ENCODE measurements around the gene STXBP3. TPM values are rescaled to one million over a fixed set of nuclear protein-coding genes. Genes with fewer than 3 reads are reported as not detected.
A peak's percentile ranks its signal among the peaks of the same experiment; 100 is the strongest.

Gene STXBP3
- polyA plus RNA-seq, 1 of the 3 experiments (the other 2 are of a cell fraction), result 12.6 TPM

DNA sequence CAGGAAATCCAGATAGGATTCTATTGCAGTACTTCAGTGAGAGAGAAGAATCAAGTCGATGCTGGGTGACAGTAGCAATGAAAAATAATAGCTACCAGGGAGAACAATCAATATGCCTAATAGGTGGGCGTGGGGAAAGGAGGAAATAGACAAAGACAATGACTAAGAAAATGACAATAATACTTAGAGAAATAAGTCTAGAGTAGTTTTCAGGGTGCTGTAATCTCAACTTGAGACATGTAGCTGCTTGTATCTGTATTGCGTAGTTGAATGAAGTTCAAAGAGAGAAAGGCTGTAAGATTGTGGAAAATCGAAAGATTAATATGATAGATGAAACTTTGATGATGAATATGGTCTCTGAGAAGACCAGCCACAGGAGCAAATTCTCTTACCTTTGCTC is 2.6 kb downstream of the STXBP3 start:
- Histone ChIP-seq H3K9ac (no peak overlapping the region), H2AFZ (ENCODE audit: low read depth) (no peak overlapping the region), H3K4me1 (ENCODE audit: control insufficient read depth in 1 of 2, insufficient read depth in 2 of 2, low read depth in 1 of 2, low read length in 1 of 2) (peaks cover 4 to 5% of the 10 kb centered on the region in 2 experiments; a peak in 3 of 4 replicates), H3K79me2 (ENCODE audit: insufficient read depth) (peaks cover 50% of the 10 kb centered on the region), H3K36me3 (replicated peaks in 1 of 2; ENCODE audit: control insufficient read depth in 1 of 2, insufficient read depth in 2 of 2, low read length in 1 of 2) (peaks cover 21 to 35% of the 10 kb centered on the region in 2 experiments), H3K4me2 (0 out of 2 replicates have a peak overlapping the region, but pooled peaks have one; percentile 88), H3K9me3 (no peaks in the 10 kb centered on the region), H4K20me1 (ENCODE audit: insufficient read depth) (peaks cover 16% of the 10 kb centered on the region), H3K27ac (ENCODE audit: low read depth in 2 of 2, low read length in 1 of 2) (no peak overlapping the region), H3K9me2 (no peaks in the 10 kb centered on the region), H3K27me3 (ENCODE audit: insufficient read depth) (no peaks in the 10 kb centered on the region), H3F3A (replicated peaks; ENCODE audit: insufficient read depth) (peaks cover 8% of the 10 kb centered on the region), H3K4me3 (ENCODE audit: low read depth in 2 of 2, low read length in 1 of 2) (no peak overlapping the region)
- DNase-seq, result no peak
- CTCF ChIA-PET, result interaction anchor here (3.0 kb wide), 1 partner anchor 149 kb away, joined by 23 read pairs; no protein-coding TSS in a partner anchor
- WGBS (ENCODE audit: low lambda C conversion rate), result 93% methylated on average over 4 of the region's 4 CpGs
- POLR2A ChIA-PET, result no interaction called here
- TF ChIP-seq ELF1 (IDR thresholded peaks at IDR 0.05), result no peak
- TF ChIP-seq, protein P1, sequence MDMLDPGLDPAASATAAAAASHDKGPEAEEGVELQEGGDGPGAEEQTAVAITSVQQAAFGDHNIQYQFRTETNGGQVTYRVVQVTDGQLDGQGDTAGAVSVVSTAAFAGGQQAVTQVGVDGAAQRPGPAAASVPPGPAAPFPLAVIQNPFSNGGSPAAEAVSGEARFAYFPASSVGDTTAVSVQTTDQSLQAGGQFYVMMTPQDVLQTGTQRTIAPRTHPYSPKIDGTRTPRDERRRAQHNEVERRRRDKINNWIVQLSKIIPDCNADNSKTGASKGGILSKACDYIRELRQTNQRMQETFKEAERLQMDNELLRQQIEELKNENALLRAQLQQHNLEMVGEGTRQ (IDR thresholded peaks at IDR 0.05; ENCODE audit: borderline replicate concordance, low read depth, low read length), result no peak
- no peak for TF ChIP-seq SIN3A (IDR thresholded peaks at IDR 0.05; ENCODE audit: borderline replicate concordance, low read depth, low read length)

DNA sequence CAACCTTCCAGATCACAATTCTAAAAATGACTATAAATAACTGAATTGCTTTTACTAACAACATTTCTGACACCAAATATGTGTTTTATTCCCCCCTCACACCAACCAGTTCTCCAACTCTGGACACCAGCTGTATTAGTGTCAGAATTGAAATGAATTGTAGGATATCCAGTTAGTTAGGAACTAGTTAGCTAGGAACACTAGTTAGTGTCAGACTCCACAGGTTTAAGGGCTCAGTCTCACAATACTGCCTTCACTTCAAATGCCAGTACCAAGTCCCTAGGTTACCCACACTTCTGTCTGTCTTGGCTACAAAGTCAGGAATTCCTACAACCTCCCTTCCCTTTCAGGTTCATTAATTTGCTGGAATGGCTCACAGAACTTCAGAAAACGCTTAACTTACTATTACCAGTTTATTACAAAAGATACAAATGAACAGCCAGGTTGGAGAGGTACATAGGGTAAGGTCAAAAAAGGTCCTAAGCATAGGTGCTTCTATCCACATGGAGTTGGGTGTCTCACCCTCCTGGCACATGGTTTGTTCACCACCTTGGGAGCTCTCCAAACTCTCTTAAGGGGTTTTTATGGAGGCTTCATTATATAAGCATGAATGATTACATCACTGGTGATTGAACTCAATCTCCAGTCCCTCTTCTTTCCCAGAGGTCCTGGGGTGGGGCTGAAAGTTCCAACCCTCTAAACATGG is 4.2 kb downstream of the STXBP3 start:
- TF ChIP-seq, protein P2, sequence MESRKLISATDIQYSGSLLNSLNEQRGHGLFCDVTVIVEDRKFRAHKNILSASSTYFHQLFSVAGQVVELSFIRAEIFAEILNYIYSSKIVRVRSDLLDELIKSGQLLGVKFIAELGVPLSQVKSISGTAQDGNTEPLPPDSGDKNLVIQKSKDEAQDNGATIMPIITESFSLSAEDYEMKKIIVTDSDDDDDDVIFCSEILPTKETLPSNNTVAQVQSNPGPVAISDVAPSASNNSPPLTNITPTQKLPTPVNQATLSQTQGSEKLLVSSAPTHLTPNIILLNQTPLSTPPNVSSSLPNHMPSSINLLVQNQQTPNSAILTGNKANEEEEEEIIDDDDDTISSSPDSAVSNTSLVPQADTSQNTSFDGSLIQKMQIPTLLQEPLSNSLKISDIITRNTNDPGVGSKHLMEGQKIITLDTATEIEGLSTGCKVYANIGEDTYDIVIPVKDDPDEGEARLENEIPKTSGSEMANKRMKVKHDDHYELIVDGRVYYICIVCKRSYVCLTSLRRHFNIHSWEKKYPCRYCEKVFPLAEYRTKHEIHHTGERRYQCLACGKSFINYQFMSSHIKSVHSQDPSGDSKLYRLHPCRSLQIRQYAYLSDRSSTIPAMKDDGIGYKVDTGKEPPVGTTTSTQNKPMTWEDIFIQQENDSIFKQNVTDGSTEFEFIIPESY (IDR thresholded peaks at IDR 0.05; ENCODE audit: borderline replicate concordance, low read depth), result no peak
- H3K9me3 ChIP-seq, result no peaks in the 10 kb centered on the region
- no peak for DNase-seq
- peaks cover 14% of the 10 kb centered on the region for H3F3A ChIP-seq (replicated peaks; ENCODE audit: insufficient read depth)
- H3K9me2 ChIP-seq, result no peaks in the 10 kb centered on the region
- no peak overlapping the region for H3K4me3 ChIP-seq (ENCODE audit: low read depth in 2 of 2, low read length in 1 of 2)
- 100% methylated on average over 1 of the region's 1 CpG for WGBS (ENCODE audit: low lambda C conversion rate)
- peaks cover 50% of the 10 kb centered on the region for H3K79me2 ChIP-seq (ENCODE audit: insufficient read depth)
- no peak overlapping the region for H3K9ac ChIP-seq
- H3K36me3 ChIP-seq (replicated peaks in 1 of 2; ENCODE audit: control insufficient read depth in 1 of 2, insufficient read depth in 2 of 2, low read length in 1 of 2), result peaks cover 31 to 48% of the 10 kb centered on the region in 2 experiments
- H2AFZ ChIP-seq (ENCODE audit: low read depth), result no peak overlapping the region
- no peaks in the 10 kb centered on the region for H3K27me3 ChIP-seq (ENCODE audit: insufficient read depth)
- H4K20me1 ChIP-seq (ENCODE audit: insufficient read depth), result peaks cover 16% of the 10 kb centered on the region
- no peak overlapping the region for H3K27ac ChIP-seq (ENCODE audit: low read depth in 2 of 2, low read length in 1 of 2)
- POLR2A ChIA-PET, result no interaction called here
- CTCF ChIA-PET, result interaction anchor here (0.9 kb wide), 1 partner anchor 146 kb away, joined by 5 read pairs; no protein-coding TSS in a partner anchor
- peaks cover 4 to 5% of the 10 kb centered on the region in 2 experiments; a peak in 3 of 4 replicates for H3K4me1 ChIP-seq (ENCODE audit: control insufficient read depth in 1 of 2, insufficient read depth in 2 of 2, low read depth in 1 of 2, low read length in 1 of 2)
- H3K4me2 ChIP-seq, result no peak overlapping the region

DNA sequence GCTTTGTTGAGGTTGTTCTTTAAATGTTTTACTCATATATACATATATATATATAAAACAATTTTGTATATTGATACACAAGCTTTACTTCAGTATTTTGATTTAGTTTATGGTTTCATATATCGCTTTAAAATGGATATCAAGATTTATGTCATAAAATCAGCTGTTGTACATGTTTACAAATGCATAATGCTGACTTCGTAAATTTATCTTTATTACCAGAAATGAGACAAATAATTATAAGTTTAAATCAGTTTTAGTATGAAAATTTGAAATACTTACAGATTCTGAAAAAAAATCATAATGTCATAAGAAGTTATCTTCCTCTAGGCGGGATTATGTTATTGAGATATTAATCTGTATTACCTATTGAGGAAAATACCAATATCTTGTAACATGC is 6.9 kb downstream of the STXBP3 start:
- CTCF ChIA-PET, result interaction anchor here (1.3 to 1.4 kb wide), 2 partner anchors 78 to 145 kb away, joined by 4 to 7 read pairs; no protein-coding TSS in a partner anchor
- Histone ChIP-seq H2AFZ (ENCODE audit: low read depth) (no peak overlapping the region), H3K79me2 (ENCODE audit: insufficient read depth) (peaks cover 39% of the 10 kb centered on the region)

More for the DNA sequence above, 6.9 kb downstream of the STXBP3 start:
- 80% methylated on average over 3 of the region's 3 CpGs for WGBS (ENCODE audit: low lambda C conversion rate)
- POLR2A ChIA-PET, result no interaction called here
- Histone ChIP-seq H4K20me1 (ENCODE audit: insufficient read depth) (peaks cover 9% of the 10 kb centered on the region), H3K27me3 (ENCODE audit: insufficient read depth) (no peaks in the 10 kb centered on the region), H3F3A (replicated peaks; ENCODE audit: insufficient read depth) (peaks cover 10% of the 10 kb centered on the region), H3K36me3 (replicated peaks in 1 of 2; ENCODE audit: control insufficient read depth in 1 of 2, insufficient read depth in 2 of 2, low read length in 1 of 2) (peaks cover 57 to 69% of the 10 kb centered on the region in 2 experiments), H3K4me3 (ENCODE audit: low read depth in 2 of 2, low read length in 1 of 2) (no peak overlapping the region), H3K4me1 (ENCODE audit: control insufficient read depth in 1 of 2, insufficient read depth in 2 of 2, low read depth in 1 of 2, low read length in 1 of 2) (no peaks in the 10 kb centered on the region; a peak in 1 of 4 replicates), H3K9ac (no peak overlapping the region), H3K9me2 (no peaks in the 10 kb centered on the region), H3K27ac (ENCODE audit: low read depth in 2 of 2, low read length in 1 of 2) (no peak overlapping the region), H3K9me3 (no peaks in the 10 kb centered on the region), H3K4me2 (no peak overlapping the region)
- DNase-seq, result no peak
- TF ChIP-seq RCOR1 (IDR thresholded peaks at IDR 0.05; ENCODE audit: low read length), result no peak
- TF ChIP-seq MEF2A (IDR thresholded peaks at IDR 0.05; ENCODE audit: borderline replicate concordance, low read depth), result no peak
- no peak for TF ChIP-seq GATA2 (CRISPR knock-in tag; IDR thresholded peaks at IDR 0.05)
- no peak for TF ChIP-seq GABPA (IDR thresholded peaks at IDR 0.05; ENCODE audit: low read depth)
- TF ChIP-seq NFIC (IDR thresholded peaks at IDR 0.05; ENCODE audit: borderline replicate concordance), result no peak
- no peak for TF ChIP-seq FOXM1 (IDR thresholded peaks at IDR 0.05; ENCODE audit: low read depth)
- no peak for TF ChIP-seq ELF1 (IDR thresholded peaks at IDR 0.05)
- TF ChIP-seq NRF1 (IDR thresholded peaks at IDR 0.05; ENCODE audit: low read depth, low read length), result no peak
- TF ChIP-seq, protein P3, sequence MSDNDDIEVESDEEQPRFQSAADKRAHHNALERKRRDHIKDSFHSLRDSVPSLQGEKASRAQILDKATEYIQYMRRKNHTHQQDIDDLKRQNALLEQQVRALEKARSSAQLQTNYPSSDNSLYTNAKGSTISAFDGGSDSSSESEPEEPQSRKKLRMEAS (IDR thresholded peaks at IDR 0.05; ENCODE audit: low read depth), result no peak
- no peak for TF ChIP-seq EZH2phosphoT487 (IDR thresholded peaks at IDR 0.05; ENCODE audit: borderline replicate concordance, low read depth)
- no peak for TF ChIP-seq RAD21 (IDR thresholded peaks at IDR 0.05; ENCODE audit: low read length)
- TF ChIP-seq RXRA (IDR thresholded peaks at IDR 0.05; ENCODE audit: borderline replicate concordance, low read depth), result no peak
- TF ChIP-seq, protein P4, sequence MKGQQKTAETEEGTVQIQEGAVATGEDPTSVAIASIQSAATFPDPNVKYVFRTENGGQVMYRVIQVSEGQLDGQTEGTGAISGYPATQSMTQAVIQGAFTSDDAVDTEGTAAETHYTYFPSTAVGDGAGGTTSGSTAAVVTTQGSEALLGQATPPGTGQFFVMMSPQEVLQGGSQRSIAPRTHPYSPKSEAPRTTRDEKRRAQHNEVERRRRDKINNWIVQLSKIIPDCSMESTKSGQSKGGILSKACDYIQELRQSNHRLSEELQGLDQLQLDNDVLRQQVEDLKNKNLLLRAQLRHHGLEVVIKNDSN (IDR thresholded peaks at IDR 0.05; ENCODE audit: borderline replicate concordance, low read depth), result no peak
- no peak for TF ChIP-seq FOXJ3 (CRISPR knock-in tag; IDR thresholded peaks at IDR 0.05)
